ENCODE results near the gene SQSTM1. TPM values are rescaled to one million over a fixed set of nuclear protein-coding genes. Genes with fewer than 3 reads are reported as not detected.

The SQSTM1 gene
- 372 and 402 TPM in 2 replicates for total RNA-seq
- 641 and 727 TPM in 2 replicates for polyA plus RNA-seq

- Histone ChIP-seq H3K4me2 (peak within 1 kb of the TSS; percentile 95), H3K79me2 (peaks cover 48% of the 10 kb centered on the region), H3K9me2 (replicated peaks; ENCODE audit: insufficient read depth) (no peaks in the 10 kb centered on the region), H2AFZ (peak within 1 kb of the TSS; percentile 63), H4K20me1 (ENCODE audit: insufficient read depth, poor library complexity, severe bottlenecking) (peaks cover 45% of the 10 kb centered on the region), H3K27ac (peak within 1 kb of the TSS; percentile 99), H3K36me3 (replicated peaks; ENCODE audit: insufficient read depth, low read depth) (no peaks in the 10 kb centered on the region), H3K27me3 (no peaks in the 10 kb centered on the region), H3K4me1 (ENCODE audit: insufficient read depth) (peaks cover 60% of the 10 kb centered on the region), H3K4me3 (peak within 1 kb of the TSS; percentile 79), H3K9me3 (ENCODE audit: low read depth) (no peaks in the 10 kb centered on the region)
- no peak for TF ChIP-seq EZH2 (IDR thresholded peaks at IDR 0.05; ENCODE audit: borderline replicate concordance)
- TF ChIP-seq CTCF (IDR thresholded peaks at IDR 0.05; ENCODE audit: poor library complexity), result no peak
- no peak for TF ChIP-seq EZH2phosphoT487 (IDR thresholded peaks at IDR 0.05; ENCODE audit: low read depth, severe bottlenecking, unreplicated experiment)
- DNase-seq (ENCODE audit: low spot score), result peak; percentile 95
- 1% methylated on average over 64 of the region's 81 CpGs for WGBS (ENCODE audit: low lambda C conversion rate, missing lambda C conversion rate)
Observed at GRCh38 chr5:179820483-179821297, at the start of gene SQSTM1. TSS of gene SQSTM1 (plus strand) at chr5:179820905. CDS start at chr5:179820937, 32 bp downstream.

GRCh38 chr5:179771311-179771895 lies 49.3 kb upstream of the SQSTM1 start:
- Histone ChIP-seq H3K9me2 (replicated peaks; ENCODE audit: insufficient read depth) (no peaks in the 10 kb centered on the region), H3K79me2 (peaks cover 35% of the 10 kb centered on the region), H3K36me3 (replicated peaks; ENCODE audit: insufficient read depth, low read depth) (no peaks in the 10 kb centered on the region), H3K9me3 (ENCODE audit: low read depth) (no peaks in the 10 kb centered on the region), H4K20me1 (ENCODE audit: insufficient read depth, poor library complexity, severe bottlenecking) (peaks cover 23% of the 10 kb centered on the region), H3K4me3 (no peak overlapping the region), H2AFZ (no peak overlapping the region), H3K4me2 (no peak overlapping the region), H3K27ac (no peak overlapping the region), H3K4me1 (ENCODE audit: insufficient read depth) (no peaks in the 10 kb centered on the region), H3K27me3 (no peaks in the 10 kb centered on the region)
- 88% methylated on average over 4 of the region's 4 CpGs for WGBS (ENCODE audit: low lambda C conversion rate, missing lambda C conversion rate)
- no peak for DNase-seq (ENCODE audit: low spot score)
- TF ChIP-seq EZH2 (IDR thresholded peaks at IDR 0.05; ENCODE audit: borderline replicate concordance) (no peak), EZH2phosphoT487 (IDR thresholded peaks at IDR 0.05; ENCODE audit: low read depth, severe bottlenecking, unreplicated experiment) (no peak), CTCF (IDR thresholded peaks at IDR 0.05; ENCODE audit: poor library complexity) (no peak)

- TF ChIP-seq EZH2 (IDR thresholded peaks at IDR 0.05; ENCODE audit: borderline replicate concordance) (no peak), CTCF (IDR thresholded peaks at IDR 0.05; ENCODE audit: poor library complexity) (no peak), EZH2phosphoT487 (IDR thresholded peaks at IDR 0.05; ENCODE audit: low read depth, severe bottlenecking, unreplicated experiment) (no peak)
- Histone ChIP-seq H3K9me3 (ENCODE audit: low read depth) (no peaks in the 10 kb centered on the region), H3K27me3 (no peaks in the 10 kb centered on the region), H3K9me2 (replicated peaks; ENCODE audit: insufficient read depth) (no peaks in the 10 kb centered on the region), H3K4me3 (no peak overlapping the region), H2AFZ (no peak overlapping the region), H3K4me1 (ENCODE audit: insufficient read depth) (no peaks in the 10 kb centered on the region), H3K79me2 (peaks cover 25% of the 10 kb centered on the region), H4K20me1 (ENCODE audit: insufficient read depth, poor library complexity, severe bottlenecking) (peaks cover 16% of the 10 kb centered on the region), H3K4me2 (no peak overlapping the region), H3K36me3 (replicated peaks; ENCODE audit: insufficient read depth, low read depth) (no peaks in the 10 kb centered on the region), H3K27ac (no peak overlapping the region)
- DNase-seq (ENCODE audit: low spot score), result no peak
- 95% methylated on average over 6 of the region's 6 CpGs for WGBS (ENCODE audit: low lambda C conversion rate, missing lambda C conversion rate)
Observed at GRCh38 chr5:179772351-179772750, 48.4 kb upstream of the SQSTM1 start.

Measured in hepatocyte (in vitro differentiated cells).